Vagina (tissue), 2 donors: ENCODE results near the gene ZGLP1. TPM values are rescaled to one million over a fixed set of nuclear protein-coding genes. Genes with fewer than 3 reads are reported as not detected.
"Not testable (repeated sequence)": the region's sequence is repeated elsewhere in the genome, so short reads cannot be mapped to it uniquely, and the experiment has no call there.

Experiments
- DNase-seq, 2 donors: peaks; one replicate each; pipeline ENCODE4 v3.0.0-alpha.2; 2017; ENCODE audit errors: extremely low spot score in 2 of 2
- H3K27ac ChIP-seq: fragments of 200-600 bp; sonication (generic); one replicate; pipeline ENCODE4 v1.5.1; 2019
- H3K27me3 ChIP-seq: fragments of 200-600 bp; sonication (generic); one replicate; pipeline ENCODE4 v1.5.1; 2019
- H3K36me3 ChIP-seq, 2 donors: fragments of 200-600 bp; sonication (generic); one replicate each; pipeline ENCODE4 v1.5.1; 2017 to 2019
- H3K4me1 ChIP-seq: fragments of 200-600 bp; sonication (generic); one replicate; pipeline ENCODE4 v1.5.1; 2019
- H3K4me3 ChIP-seq, 2 donors: fragments of 200-600 bp; sonication (generic); 1 replicate in 1 of 2; 2 replicates in 1 of 2; pipeline ENCODE4 v1.5.1; 2016 to 2019
- H3K9me3 ChIP-seq: fragments of 200-600 bp; sonication (generic); one replicate; pipeline ENCODE4 v1.5.1; 2019
- POLR2A ChIP-seq, 2 donors: fragments of 450-650 bp; IDR thresholded peaks; one replicate each; pipeline ENCODE4 v1.6.1; 2017; ENCODE audit warnings: antibody characterized with exemption in 2 of 2, mild to moderate bottlenecking in 2 of 2, moderate library complexity in 2 of 2
- POLR2AphosphoS5 ChIP-seq, 2 donors: sonication (generic); formaldehyde crosslinking; IDR thresholded peaks; one replicate each; pipeline ENCODE4 v1.9.0; 2017; ENCODE audit warnings: antibody characterized with exemption in 2 of 2, mild to moderate bottlenecking in 2 of 2, low read depth in 1 of 2; ENCODE audit not compliant: insufficient read depth in 1 of 2
- intact Hi-C: fragments of 100-400 bp; cut with DNase I; formaldehyde crosslinking; loops from one replicate; pipeline ENCODE4 v1.15.1; 2023
- total RNA-seq: library from RNA; depleted of rRNA; stranded (reverse); fragments of >200 nt; gene quantifications from one replicate; pipeline ENCODE4 v1.2.3, GENCODE V29; 2016
- TF ChIP-seq, protein P1 (sequence below), 3 experiments: fragments of 450-650 bp in 2 of 3; fragments of 200-600 bp in 1 of 3; sonication (generic) in 1 of 3; IDR thresholded peaks; one replicate each; pipeline ENCODE4 v1.5.1; 2017 to 2019; ENCODE audit warnings: antibody characterized with exemption in 3 of 3, mild to moderate bottlenecking in 2 of 3, moderate library complexity in 2 of 3

ZGLP1 gene
- total RNA-seq, 1 donor from 2014 or later = 5.2 TPM

DNA sequence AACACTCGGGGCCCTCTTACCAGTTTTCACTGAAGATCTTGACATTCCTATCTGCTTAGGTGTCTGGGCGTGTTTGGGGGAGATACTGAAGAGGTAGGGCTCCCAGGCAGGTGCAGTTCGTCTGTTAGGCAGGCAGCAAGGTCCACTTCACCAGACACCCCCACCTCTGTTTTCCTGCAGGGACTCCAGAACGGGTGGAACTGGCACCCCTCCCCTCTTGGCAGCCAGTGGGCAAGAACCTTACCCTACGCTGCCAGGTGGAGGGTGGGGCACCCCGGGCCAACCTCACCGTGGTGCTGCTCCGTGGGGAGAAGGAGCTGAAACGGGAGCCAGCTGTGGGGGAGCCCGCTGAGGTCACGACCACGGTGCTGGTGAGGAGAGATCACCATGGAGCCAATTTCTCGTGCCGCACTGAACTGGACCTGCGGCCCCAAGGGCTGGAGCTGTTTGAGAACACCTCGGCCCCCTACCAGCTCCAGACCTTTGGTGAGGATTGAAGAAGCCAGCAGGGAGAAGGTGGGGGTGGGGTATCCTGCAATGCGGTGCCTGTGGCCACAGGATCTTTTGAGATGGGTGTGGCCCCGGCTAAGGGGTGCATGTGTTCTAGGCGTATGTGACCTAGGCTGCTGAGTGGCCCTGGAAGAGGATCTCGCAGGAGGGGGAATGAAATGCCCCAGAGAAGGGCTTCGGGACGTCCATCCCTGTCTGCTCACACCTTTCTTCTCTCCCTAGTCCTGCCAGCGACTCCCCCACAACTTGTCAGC, 26.1 kb downstream of the ZGLP1 start:
- H3K4me3 ChIP-seq = no peak overlapping the region
- no peaks in the 10 kb centered on the region for H3K9me3 ChIP-seq
- TF ChIP-seq POLR2A (IDR thresholded peaks at IDR 0.05) (no peak), POLR2AphosphoS5 (IDR thresholded peaks at IDR 0.05; ENCODE audit: insufficient read depth in 1 of 2, low read depth in 1 of 2) (no peak)
- TF ChIP-seq, protein P1, sequence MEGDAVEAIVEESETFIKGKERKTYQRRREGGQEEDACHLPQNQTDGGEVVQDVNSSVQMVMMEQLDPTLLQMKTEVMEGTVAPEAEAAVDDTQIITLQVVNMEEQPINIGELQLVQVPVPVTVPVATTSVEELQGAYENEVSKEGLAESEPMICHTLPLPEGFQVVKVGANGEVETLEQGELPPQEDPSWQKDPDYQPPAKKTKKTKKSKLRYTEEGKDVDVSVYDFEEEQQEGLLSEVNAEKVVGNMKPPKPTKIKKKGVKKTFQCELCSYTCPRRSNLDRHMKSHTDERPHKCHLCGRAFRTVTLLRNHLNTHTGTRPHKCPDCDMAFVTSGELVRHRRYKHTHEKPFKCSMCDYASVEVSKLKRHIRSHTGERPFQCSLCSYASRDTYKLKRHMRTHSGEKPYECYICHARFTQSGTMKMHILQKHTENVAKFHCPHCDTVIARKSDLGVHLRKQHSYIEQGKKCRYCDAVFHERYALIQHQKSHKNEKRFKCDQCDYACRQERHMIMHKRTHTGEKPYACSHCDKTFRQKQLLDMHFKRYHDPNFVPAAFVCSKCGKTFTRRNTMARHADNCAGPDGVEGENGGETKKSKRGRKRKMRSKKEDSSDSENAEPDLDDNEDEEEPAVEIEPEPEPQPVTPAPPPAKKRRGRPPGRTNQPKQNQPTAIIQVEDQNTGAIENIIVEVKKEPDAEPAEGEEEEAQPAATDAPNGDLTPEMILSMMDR (IDR thresholded peaks at IDR 0.05) = no peak
- DNase-seq = no peak
- peaks cover 29% of the 10 kb centered on the region for H3K4me1 ChIP-seq
- intact Hi-C loops = no loop called here
- no peaks in the 10 kb centered on the region for H3K27me3 ChIP-seq
- peaks cover 0 to 19% of the 10 kb centered on the region in 2 donors for H3K36me3 ChIP-seq
- H3K27ac ChIP-seq = no peak overlapping the region

DNA sequence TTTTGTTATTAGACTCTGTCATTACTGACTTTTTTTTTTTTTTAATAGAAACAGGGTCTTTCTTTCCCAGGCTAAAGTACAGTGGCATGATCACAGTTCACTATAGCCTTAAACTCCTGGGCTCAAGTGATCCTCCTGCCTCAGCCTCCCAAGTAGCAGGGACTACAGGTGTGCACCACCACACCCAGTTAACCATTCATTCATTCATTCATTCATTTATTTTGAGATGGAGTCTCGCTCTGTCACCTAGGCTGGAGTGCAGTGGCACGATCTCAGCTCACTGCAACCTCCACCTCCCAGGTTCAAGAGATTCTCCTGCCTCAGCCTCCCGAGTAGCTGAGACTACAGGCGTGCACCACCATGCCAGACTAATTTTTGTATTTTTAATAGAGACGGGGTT, 27.6 kb downstream of the ZGLP1 start:
- H3K36me3 ChIP-seq = peaks cover 0 to 19% of the 10 kb centered on the region in 2 donors
- H3K9me3 ChIP-seq, H3K27ac ChIP-seq, intact Hi-C loops, H3K27me3 ChIP-seq, DNase-seq, H3K4me3 ChIP-seq: not testable (repeated sequence)
- peaks cover 15% of the 10 kb centered on the region for H3K4me1 ChIP-seq

DNA sequence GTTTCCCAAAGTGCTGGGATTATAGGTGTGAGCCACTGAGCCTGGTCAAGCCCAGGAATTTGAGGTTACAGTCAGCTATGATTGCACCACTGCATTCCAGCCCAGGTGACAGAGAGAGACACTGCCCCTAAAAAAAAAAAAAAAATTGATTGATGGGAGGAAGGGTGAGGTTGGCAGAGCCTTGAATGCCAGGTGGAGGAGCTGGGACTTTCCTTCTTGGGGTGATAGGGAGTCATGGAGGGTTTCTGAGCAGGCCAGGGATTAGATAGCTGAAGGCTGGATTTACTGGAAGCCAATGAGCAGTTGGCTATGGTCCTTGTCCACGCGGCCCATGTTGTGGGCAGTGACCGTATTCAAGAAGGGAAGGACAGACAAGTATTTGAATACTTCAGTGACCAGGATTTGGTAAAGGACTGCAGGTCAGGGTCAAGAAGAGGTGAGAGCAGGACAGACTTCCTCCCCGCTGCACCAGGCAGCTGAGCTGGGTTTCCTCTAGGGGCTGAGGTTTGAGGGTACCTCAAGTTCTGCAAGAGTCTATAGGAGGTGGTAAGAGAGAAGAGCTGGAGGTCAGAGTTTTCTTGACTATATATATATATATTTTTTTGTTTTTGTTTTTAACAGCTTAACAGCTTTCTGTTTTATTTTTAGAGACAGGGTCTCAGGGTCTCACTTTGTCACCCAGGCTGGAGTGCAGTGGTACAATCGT, 29.7 kb downstream of the ZGLP1 start:
- Histone ChIP-seq H3K9me3 (no peaks in the 10 kb centered on the region), H3K4me1 (no peaks in the 10 kb centered on the region), H3K4me3 (no peak overlapping the region), H3K27me3 (no peaks in the 10 kb centered on the region), H3K27ac (no peak overlapping the region), H3K36me3 (peaks cover 0 to 12% of the 10 kb centered on the region in 2 donors)
- intact Hi-C loops = no loop called here
- DNase-seq = no peak
- TF ChIP-seq, protein P1 (IDR thresholded peaks at IDR 0.05) = no peak
- TF ChIP-seq POLR2AphosphoS5 (IDR thresholded peaks at IDR 0.05; ENCODE audit: insufficient read depth in 1 of 2, low read depth in 1 of 2) (no peak), POLR2A (IDR thresholded peaks at IDR 0.05) (no peak)

DNA sequence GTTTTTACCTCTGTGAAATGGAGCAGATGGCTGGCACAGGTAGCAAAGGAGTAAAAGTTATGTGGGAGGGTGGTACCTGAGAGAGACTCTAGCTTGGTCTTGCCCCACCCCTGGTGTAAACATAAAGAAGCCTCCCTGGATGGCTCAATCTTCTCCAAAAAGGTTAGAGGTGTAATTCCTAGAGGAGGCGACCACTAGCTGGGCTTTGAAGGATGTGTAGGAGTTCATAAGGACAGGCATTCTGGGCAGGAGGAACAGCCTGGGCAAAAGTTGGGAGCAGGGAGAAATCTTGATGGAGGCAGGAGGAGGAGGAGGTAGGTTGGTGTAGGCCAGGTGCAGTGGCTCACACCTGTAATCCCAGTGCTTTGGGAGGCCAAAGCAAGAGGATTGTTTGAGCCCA, 30.7 kb downstream of the ZGLP1 start:
- H3K36me3 ChIP-seq = peaks cover 0 to 5% of the 10 kb centered on the region in 2 donors
- no peak overlapping the region for H3K27ac ChIP-seq
- TF ChIP-seq, protein P1 (IDR thresholded peaks at IDR 0.05) = no peak
- no peak for TF ChIP-seq POLR2A (IDR thresholded peaks at IDR 0.05)
- no peak for TF ChIP-seq POLR2AphosphoS5 (IDR thresholded peaks at IDR 0.05; ENCODE audit: insufficient read depth in 1 of 2, low read depth in 1 of 2)
- intact Hi-C loops = no loop called here
- no peak overlapping the region for H3K4me3 ChIP-seq
- no peaks in the 10 kb centered on the region for H3K27me3 ChIP-seq
- DNase-seq = no peak
- H3K4me1 ChIP-seq = no peaks in the 10 kb centered on the region
- no peaks in the 10 kb centered on the region for H3K9me3 ChIP-seq

DNA sequence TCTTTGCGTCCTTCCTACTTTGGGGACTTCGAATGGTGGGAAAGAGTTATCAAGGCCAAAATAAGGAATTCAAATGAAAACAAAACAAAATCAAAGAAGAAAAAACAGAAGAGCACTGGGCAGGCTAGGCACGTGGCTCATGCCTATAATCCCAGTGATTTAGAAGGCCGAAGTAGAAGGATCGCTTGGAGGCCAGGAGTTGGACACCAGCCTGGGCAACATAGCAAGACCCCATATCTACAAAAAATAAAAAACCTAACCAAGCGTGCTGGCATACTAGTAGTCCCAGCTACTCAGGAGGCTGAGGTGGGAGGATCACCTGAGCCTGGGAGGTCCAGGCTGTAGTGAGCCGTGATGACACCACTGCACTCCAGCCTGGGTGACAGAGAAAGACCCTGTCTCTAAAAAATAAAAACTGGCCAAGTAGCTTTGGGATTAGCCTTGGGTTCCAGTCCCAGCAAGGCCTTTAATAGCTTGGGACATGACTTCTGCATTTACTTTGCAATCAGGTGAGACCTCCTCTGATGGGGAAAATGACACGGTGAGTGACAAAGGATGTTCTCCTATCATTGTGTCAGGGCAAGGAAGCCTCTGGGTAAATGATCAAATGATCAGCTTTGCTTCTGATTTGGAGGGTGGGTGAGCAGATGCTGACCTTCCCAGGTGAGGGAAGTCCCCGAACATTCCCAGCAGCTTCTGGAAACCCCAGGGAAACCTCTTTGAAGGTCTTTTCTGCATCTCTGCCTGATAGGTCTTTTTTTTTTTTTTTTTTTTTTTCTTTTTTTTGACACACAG, 31.6 kb downstream of the ZGLP1 start:
- H3K4me3 ChIP-seq = no peak overlapping the region
- H3K27me3 ChIP-seq = no peaks in the 10 kb centered on the region
- no peaks in the 10 kb centered on the region for H3K4me1 ChIP-seq
- H3K9me3 ChIP-seq = no peaks in the 10 kb centered on the region
- intact Hi-C loops = no loop called here
- no peak overlapping the region for H3K27ac ChIP-seq
- no peaks in the 10 kb centered on the region for H3K36me3 ChIP-seq
- no peak for DNase-seq
- TF ChIP-seq POLR2A (IDR thresholded peaks at IDR 0.05) (no peak), POLR2AphosphoS5 (IDR thresholded peaks at IDR 0.05; ENCODE audit: insufficient read depth in 1 of 2, low read depth in 1 of 2) (no peak)
- TF ChIP-seq, protein P1 (IDR thresholded peaks at IDR 0.05) = no peak
